Gastrocnemius medialis (tissue), 4 donors: ENCODE measurements around the gene AGRN.

ENCODE experiments used
- POLR2A ChIP-seq, 2 donors: fragments of 450-650 bp; IDR thresholded peaks; one replicate each; pipeline ENCODE4 v1.6.1; 2017; ENCODE audit warnings: antibody characterized with exemption in 2 of 2, mild to moderate bottlenecking in 2 of 2, moderate library complexity in 2 of 2
- TF ChIP-seq, protein P1 (sequence below), 5 experiments: fragments of 450-650 bp in 3 of 5; fragments of 200-600 bp in 2 of 5; sonication (generic) in 2 of 5; IDR thresholded peaks in 4 of 5; conservative IDR thresholded peaks in 1 of 5; 1 replicate in 4 of 5; 2 replicates in 1 of 5; pipeline ENCODE4 v1.5.1; 2016 to 2019; ENCODE audit warnings: antibody characterized with exemption in 5 of 5, mild to moderate bottlenecking in 3 of 5, moderate library complexity in 3 of 5

DNA sequence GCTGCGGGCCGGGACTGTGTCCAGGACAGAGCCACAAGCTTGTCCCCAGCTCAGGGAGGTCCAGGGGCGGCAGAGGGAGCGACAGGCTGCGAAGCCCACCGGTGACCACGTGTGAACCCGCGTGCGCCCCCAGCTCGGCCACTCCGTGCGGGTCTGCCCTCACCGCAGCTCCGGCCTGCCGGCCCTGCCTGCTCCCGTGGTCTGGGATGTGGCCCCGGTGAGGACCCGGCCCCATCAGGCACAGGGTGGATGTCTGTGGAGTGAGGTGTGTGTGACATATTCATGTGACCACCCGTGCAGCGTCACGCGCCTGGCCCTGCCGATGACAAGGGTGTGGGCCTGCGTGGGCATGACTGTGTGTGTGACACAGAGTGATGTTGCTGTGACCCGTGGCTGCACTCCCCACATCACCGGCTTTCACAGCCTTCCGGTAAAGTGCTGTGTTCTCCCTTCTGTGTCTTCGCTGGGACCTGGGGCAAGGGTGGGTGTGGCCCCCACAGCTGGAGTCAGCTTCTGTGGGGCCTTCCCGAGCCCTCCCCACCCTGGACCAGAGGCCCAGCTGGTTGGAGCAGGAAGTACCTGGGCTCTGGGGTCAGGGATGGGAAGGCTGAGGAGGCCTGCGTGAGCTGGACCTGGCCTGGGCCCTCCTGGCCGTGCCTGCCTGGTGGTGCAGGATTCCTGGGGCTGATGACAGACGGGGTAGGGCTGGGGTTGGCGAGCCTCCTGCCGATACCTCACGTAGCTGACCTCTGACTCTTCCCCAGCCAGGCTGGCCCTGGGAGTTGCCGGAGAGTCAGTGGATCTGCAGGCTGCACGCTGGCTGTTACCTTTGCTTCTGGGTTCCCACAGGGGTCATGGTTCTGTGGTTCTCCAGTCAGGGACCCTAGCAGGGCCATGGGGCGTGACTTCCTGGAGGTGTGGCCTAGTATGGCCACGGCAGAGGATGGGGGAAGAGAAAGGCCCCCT is 50.1 kb downstream of the AGRN start:
- TF ChIP-seq, protein P1, sequence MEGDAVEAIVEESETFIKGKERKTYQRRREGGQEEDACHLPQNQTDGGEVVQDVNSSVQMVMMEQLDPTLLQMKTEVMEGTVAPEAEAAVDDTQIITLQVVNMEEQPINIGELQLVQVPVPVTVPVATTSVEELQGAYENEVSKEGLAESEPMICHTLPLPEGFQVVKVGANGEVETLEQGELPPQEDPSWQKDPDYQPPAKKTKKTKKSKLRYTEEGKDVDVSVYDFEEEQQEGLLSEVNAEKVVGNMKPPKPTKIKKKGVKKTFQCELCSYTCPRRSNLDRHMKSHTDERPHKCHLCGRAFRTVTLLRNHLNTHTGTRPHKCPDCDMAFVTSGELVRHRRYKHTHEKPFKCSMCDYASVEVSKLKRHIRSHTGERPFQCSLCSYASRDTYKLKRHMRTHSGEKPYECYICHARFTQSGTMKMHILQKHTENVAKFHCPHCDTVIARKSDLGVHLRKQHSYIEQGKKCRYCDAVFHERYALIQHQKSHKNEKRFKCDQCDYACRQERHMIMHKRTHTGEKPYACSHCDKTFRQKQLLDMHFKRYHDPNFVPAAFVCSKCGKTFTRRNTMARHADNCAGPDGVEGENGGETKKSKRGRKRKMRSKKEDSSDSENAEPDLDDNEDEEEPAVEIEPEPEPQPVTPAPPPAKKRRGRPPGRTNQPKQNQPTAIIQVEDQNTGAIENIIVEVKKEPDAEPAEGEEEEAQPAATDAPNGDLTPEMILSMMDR (IDR thresholded peaks at IDR 0.05 in 4 of 5, conservative IDR thresholded peaks at IDR 0.05 in 1 of 5): no peak
- no peak for TF ChIP-seq POLR2A (IDR thresholded peaks at IDR 0.05)
